ENCODE results near the gene ABCA13. TPM values are rescaled to one million over a fixed set of nuclear protein-coding genes. Genes with fewer than 3 reads are reported as not detected.
"Not testable (repeated sequence)": the region's sequence is repeated elsewhere in the genome, so short reads cannot be mapped to it uniquely, and the experiment has no call there.

ABCA13 gene
- polyA plus RNA-seq, 3 donors, result 0.19 to 0.38 TPM; not detected in 1

DNA sequence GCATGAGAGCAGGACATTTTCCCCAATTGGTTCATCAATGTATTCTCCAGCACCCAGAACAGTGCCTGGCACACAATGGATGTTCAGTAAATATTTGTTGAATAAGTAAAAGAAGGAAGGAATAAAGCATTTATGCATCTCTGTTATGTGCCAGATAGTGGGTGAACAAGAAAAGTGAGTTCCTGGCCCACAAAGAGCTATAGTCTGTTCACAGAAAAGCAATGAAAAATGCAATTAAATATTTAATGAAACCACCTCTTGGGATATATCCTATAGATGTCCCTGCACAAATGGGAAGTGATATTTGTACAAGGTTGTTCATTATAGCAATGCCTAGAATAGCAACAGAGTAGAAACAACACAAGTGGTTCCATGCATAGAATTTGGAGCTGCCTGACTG, 2.1 kb downstream of the ABCA13 start:
- no peak overlapping the region for H3K27ac ChIP-seq (ENCODE audit: low read depth, low read length)

DNA sequence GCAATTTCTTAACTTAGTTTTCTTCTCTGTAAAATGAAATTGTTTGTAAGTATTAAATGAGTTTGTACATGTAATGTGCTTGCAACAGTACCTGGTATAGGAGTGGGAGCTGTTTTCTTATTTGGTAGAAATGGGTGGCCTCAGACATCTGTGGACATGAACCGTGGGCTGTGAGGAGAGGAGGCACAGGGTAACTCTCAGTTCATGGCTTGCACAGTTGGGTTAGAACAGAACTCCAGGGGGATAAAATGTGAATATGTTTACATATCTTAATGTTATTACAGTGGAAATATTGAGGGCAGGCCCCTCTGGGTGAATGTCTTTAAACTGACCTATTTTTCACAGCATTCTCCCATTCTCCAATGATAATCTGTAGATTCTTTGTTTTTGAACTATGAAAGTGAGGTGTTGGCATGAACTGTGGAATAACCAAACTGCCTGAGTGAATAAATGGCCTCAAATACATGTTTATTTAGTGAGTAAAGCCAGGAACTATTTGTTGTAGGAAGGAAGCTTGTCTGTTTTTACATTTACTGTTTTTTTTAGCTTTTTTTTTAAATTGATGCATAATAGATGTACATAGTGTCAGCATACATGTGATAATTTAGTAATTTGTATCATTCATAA, 2.6 kb downstream of the ABCA13 start:
- no peak overlapping the region for H3K27ac ChIP-seq (ENCODE audit: low read depth, low read length)
- 67 to 92% (median 83%) methylated on average over 1 of the region's 1 CpG for WGBS, 3 donors

DNA sequence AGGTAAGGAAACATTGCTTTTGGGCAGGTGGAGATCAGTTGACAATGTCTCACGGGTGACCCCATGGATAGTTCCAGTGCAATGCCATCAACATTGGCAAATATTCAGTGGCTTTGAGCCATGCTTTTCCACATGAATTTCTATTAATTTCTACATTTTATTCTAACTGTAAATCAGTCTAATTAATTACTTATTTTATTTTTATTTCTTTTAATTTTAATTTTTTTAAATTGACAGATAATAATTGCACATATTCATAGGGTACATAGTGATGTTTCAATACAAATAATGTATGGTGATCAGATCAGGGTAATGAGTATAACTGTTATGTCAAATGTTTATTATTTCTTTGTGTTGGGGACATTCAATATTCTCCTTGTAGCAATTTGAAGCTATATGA, 3.8 kb downstream of the ABCA13 start:
- 75 to 87% (median 83%) methylated on average over 1 of the region's 1 CpG for WGBS, 3 donors
- H3K27ac ChIP-seq (ENCODE audit: low read depth, low read length), result no peak overlapping the region

DNA sequence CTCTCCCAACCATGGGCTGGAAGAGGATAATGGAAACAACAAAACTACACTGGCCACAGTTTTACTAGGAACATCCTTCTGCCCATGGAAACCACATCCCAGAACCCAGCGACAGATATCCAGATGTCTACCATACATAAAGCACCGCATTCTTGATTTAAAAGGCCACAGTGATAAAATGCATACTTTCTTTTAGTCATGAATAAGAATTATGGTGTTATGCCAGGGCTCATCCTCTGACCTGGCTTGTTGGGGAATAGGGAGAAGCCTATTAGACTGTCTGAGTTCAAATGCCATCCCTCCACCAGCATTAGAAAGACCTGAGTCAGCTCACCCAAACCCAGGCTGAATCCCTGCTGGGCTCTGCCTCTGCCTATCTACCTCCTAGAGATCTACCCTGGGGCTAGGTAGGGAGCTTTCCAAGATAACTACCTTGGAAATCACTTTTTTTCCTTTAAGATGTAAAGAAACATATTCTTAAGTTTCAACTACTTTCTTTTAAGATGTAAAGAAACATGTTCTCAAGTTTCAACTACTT, 5.2 kb downstream of the ABCA13 start:
- WGBS, 3 donors, result 86 to 95% (median 93%) methylated on average over 2 of the region's 2 CpGs
- H3K27ac ChIP-seq (ENCODE audit: low read depth, low read length), result no peak overlapping the region

DNA sequence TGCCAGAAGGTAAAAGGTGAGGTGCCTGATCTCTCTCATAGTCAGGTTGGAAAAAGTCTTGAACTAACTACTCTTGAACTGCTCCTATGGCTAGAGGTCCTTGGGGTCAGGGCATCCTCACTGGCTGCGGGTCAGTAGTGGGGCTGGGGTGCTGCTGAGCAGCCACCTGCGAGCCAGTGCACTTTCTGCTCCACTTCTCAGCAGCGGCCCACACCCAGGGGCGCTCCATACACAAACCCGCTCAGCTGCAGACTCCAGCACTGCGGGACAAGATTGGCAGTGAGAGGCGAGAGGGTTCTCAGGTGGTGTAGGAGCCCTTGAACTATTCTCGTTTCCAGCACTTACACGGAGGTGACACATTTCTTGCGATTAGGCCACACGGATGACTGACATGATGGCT, 6.0 kb downstream of the ABCA13 start:
- 83 to 95% (median 90%) methylated on average over 11 of the region's 11 CpGs for WGBS, 3 donors
- no peak overlapping the region for H3K27ac ChIP-seq (ENCODE audit: low read depth, low read length)

DNA sequence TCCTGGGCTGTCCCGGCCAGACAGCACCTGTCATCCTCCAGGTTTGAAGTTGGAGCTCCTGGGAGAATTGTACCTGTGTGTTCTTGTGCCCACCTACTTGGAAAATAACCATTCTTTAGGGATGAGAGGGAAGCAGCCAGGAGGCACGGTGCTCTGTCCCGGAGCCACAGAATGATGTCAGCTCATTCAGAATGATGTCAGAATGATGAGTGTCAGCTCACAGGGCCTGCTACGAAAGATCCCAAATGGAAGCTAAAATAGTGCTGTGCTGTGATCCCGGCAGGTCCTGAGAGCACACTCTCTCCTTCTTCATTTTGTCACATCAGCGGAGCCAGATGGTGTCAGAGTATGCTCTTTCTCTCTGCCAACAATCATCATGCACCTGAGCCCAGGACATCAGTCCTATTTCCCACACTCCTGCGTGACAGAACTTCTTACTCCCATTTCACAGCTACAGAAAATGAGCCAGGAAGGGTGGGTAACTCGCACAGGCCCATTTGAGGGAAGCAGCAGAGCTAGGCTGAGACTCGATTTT, 8.3 kb downstream of the ABCA13 start:
- H3K27ac ChIP-seq (ENCODE audit: low read depth, low read length), result no peak overlapping the region
- WGBS, 3 donors, result 78 to 83% (median 82%) methylated on average over 9 of the region's 9 CpGs

DNA sequence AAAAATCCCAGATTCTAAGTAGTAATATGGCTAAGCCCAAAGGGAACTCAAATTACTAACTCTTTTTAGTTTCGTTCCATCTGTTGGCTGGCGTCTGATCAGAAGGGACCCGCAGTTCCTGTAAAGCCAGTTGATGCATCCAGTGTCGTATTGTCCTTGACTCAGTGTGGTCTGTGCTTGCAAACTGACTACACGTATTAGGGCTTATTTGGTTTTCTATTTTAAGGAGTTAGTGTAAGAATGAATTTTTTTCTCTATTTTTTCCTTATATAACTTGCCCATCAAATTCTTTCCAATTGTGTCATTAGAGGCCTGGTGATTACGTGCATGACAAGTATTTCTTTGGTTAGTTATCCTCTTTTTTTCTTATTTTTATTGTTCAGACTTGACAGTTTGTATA, 9.7 kb downstream of the ABCA13 start:
- no peak overlapping the region for H3K27ac ChIP-seq (ENCODE audit: low read depth, low read length)
- 82 to 92% (median 84%) methylated on average over 6 of the region's 6 CpGs for WGBS, 3 donors

DNA sequence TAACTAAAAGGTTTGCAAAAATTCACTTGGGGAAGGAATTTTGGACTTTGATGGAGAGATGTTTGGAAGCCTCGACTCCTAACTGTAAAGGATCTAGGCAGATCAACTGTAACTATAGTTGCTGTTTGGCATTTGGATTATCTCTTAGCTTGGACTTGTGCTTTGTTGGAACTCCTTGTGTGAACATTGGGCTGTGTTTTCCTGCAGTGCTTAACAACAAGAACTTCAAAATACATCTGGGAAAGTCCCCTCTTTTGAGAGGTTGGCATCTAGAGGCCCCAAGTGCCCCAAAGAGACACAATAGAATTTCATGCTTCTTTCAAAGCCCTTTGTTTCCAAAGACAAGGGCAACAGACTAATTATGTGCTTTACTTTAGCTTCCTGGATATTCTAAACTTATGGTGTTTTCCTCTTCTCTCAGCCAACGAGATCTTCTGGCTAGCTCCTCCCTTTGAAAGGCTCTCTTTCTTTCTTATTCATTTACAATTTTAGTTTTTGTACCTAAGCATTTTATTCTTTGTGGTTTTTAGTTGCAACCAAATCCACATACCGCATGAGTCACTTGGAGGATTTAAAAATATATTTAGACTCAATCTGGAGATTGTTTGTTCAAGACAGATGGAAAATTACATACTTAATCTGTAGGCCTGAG, 11.6 kb downstream of the ABCA13 start:
- no peak overlapping the region for H3K27ac ChIP-seq (ENCODE audit: low read depth, low read length)
- 45 to 65% (median 54%) methylated on average over 3 of the region's 3 CpGs for WGBS, 3 donors

DNA sequence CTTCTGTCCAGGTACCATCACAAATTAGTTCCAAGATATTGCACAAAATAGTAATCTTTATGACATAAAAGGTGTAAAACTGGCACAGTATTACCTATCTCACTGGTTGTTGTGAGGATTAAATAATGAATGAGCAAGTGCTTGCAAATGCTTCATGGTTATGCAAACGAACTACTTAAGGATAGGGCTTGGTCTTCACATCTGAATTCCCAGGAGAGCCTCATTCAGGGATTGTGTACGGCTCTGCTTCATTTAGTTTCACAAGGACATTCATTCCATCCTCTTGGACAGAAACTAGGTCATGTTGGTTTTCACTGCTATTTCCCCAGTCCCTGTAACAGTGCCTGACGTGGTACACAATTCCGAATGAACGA, 12.1 kb downstream of the ABCA13 start:
- H3K27ac ChIP-seq (ENCODE audit: low read depth, low read length), result no peak overlapping the region
- WGBS, 3 donors, result 69 to 85% (median 75%) methylated on average over 5 of the region's 5 CpGs

DNA sequence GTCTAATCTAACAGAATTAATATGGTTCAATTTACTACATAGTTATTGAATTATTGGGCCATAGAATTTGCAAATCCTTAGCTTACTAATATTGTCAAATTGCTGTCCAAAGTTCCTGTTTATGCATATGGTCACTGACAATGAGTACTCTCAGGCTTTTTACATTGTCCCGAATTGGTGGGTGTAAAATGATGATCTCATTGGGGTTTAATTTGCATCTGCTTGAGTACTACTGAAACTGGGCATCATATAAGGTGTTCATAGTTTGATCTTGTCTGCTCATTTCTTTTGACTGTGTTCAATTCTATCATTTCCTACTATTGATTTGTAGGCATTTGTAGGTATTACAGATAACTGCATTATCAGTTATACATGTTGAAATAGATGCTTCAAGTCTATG, 12.7 kb downstream of the ABCA13 start:
- 60 to 68% (median 63%) methylated on average over 1 of the region's 1 CpG for WGBS, 3 donors
- no peak overlapping the region for H3K27ac ChIP-seq (ENCODE audit: low read depth, low read length)

DNA sequence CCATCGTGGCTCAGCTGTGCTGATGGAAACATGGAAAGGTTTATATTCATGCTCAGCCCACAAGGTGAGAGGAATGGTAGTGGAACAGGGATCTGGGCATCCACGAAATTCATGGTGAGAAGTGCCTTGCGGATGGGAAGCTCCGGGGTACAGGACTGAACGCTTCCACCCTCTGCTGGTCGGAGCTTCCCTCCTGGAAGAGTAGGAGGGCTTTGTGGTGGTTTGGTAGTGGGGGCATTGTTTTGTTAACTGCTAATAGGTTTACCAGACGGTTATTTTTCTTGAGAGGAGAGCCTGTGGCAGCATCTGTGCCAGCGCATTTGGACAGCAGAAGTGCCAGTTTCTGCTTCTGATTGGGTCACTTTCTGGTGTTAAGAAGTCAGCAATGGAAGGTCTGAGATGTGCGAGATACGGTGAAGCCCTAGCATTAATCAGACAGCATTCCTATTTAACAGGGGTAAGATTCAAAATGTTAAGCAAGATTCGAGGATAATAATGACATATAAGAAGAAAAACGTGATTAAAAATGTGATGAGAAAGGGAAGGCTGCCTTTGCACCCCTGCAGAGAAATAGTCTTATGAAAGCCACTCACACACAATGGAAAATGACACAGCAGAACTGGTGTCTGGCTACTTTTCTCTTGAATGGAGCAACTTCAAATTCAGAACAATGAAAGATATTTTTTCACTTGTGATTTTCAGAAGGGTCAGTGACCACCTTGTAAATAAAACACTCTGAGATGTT, 17.7 kb downstream of the ABCA13 start:
- no peak overlapping the region for H3K27ac ChIP-seq (ENCODE audit: low read depth, low read length)
- WGBS, 3 donors, result 70 to 86% (median 82%) methylated on average over 12 of the region's 12 CpGs

DNA sequence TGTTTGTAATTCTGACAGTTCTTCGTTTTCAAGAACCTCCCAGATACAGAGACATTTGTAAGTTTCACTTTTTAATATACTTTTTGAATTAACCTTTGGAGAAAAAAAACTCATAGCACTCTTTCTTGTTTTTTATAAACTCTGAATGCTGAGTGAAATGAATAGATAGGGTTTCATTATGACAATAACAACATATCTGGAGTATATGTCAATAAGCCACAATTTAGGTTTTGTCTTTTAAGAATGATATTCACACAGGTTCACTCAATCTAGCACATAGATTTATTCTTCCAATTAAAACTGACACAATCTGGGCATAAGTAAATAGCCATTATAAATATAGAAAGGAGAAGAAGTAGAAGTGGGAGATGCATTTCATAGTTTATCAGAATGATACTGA, 21.7 kb downstream of the ABCA13 start:
- WGBS, 3 donors, result 78 to 92% (median 85%) methylated on average over 1 of the region's 1 CpG

DNA sequence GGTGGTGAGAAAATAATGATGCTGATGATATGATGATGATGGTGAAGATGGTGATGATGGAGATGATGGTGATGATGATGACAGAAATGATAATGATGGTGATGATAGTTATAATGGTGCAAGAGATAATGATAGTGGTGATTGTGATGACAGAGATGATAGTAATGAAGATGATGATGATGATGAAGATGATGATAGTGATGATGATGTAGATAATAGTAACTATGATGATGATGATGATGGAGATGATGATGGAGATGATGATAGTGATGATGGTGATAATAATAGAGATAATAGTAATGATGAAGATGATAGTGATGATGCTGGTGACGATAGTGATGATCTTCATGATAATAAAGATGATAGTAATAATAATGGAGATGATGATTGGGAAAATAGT, 22.2 kb downstream of the ABCA13 start:
- no peak overlapping the region for H3K27ac ChIP-seq (ENCODE audit: low read depth, low read length)
- WGBS, 3 donors, result 0 to 4% (median 0%) methylated on average over 1 of the region's 1 CpG

More for the DNA sequence above, 21.7 kb downstream of the ABCA13 start:
- no peak overlapping the region for H3K27ac ChIP-seq (ENCODE audit: low read depth, low read length)

DNA sequence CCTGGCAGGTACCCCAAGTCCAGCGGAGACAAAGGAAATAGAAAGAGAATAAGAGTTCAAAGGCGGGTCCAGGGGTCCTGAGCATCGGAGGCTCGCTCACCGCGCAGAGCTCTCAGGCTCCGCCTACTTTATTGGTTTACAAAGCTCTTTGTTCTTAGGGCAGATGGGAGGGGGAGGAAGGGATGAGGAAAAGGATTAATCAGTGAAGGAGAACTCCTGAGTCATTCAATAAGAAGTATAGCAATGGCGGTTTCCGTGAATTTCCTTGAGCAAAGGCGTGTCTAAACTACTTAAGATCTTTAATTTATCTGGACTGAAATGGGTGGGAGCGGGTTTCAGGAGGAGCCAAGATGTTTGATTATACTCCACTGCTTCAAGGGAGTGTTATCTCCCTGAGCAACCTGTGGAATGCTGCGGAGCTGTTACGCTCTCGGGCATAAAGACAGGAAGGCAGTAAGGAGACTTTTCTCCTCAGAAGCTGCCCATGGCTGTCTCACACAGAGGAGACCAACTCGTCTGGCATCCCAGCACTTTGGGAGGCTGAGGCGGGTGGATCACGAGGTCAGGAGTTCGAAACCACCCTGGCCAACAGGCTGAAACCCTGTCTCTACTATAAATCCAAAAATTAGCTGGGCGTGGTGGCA, 29.8 kb downstream of the ABCA13 start:
- WGBS, 3 donors, result 49 to 78% (median 77%) methylated on average over 19 of the region's 19 CpGs
- H3K27ac ChIP-seq (ENCODE audit: low read depth, low read length), result not testable (repeated sequence)

DNA sequence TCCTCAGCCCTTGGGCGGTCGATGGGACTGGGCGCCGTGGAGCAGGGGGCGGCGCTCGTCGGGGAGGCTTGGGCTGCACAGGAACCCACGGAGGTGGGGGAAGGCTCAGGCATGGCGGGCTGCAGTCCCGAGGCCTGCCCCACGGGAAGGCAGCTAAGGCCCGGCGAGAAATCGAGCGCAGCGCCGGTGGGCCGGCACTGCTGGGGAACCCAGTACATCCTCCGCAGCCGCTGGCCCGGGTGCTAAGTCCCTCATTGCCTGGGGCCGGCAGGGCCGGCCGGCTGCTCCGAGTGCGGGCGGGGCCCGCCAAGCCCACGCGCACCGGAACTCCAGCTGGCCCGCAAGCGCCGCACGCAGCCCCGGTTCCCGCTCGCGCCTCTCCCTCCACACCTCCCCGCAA, 31.7 kb downstream of the ABCA13 start:
- 91 to 96% (median 93%) methylated on average over 38 to 40 of the region's 41 CpGs for WGBS, 3 donors

DNA sequence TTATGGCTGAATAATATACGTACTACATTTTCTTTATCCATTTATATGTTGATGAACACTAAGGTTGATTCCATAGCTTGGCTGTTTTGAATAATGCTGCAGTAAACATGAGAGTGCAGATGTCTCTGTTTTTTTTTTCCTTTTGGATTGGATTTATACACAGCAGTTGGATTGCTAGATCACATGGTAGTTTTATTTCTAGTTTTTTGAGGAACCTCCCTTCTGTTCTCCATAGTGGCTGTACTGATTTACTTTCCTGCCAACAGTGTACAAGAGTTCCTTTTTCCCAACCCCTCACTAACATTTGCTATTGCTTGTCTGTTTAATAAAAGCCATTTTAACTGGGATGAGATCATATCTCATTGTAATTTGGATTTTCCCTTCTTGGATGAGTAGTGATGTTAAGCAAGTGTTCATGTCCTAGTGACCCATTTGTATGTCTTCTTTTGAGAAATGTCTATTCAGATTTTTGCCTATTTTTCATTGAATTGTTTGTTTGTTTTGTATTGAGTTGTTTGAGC, 36.0 kb downstream of the ABCA13 start:
- WGBS, 3 donors, result 70 to 87% (median 74%) methylated on average over 1 of the region's 1 CpG
- H3K27ac ChIP-seq (ENCODE audit: low read depth, low read length), result no peak overlapping the region

More for the DNA sequence above, 31.7 kb downstream of the ABCA13 start:
- H3K27ac ChIP-seq (ENCODE audit: low read depth, low read length), result not testable (repeated sequence)

DNA sequence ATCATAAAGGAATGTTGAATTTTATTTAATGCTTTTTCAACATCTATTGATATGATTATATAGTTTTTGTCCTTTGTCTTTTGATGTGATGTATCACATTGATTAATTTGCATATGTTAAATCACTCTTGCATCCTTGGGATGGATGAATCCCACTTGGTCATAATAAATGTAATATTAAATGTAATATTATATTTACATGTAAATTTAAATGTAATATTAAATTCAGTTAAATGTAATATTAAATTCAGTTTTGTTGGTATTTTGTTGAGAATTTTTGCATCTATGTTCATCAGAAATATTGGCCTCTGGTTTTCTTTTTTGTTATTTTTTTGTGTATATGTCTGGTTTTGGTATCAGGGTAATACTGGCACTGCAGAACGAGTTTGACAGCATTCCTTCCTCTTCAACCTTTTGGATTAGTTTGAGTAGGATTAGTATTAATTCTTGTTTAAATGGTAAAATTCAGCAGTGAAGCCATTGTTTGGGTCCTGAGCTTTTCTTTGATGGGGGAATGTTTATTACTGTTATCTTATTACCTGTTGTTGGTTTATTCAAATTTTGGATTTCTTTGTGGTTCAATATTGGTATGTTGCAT, 37.8 kb downstream of the ABCA13 start:
- whole genome bisulfite sequencing, 3 donors, result 45 to 89% (median 86%) methylated on average over 1 of the region's 1 CpG
- H3K27ac ChIP-seq (ENCODE audit: low read depth, low read length), result no peak overlapping the region

DNA sequence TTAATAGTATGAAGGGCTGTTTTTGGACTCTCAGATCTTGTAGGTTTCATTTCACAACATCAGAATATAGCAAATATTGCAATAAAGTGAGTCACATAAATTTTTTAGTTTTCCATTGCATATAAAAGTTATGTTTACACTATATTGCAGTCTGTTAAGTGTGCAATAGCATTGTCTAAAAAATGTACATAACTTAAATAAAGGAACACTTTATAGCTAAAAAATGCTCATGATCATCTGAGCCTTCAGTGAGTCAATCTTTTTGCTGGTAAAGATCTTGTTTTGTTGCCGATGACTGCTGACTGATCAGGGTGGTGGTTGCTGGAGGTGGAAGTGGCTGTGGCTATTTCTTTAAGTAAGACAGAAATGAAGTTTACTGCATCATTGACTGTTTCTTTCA, 42.0 kb downstream of the ABCA13 start:
- no peak overlapping the region for H3K27ac ChIP-seq (ENCODE audit: low read depth, low read length)
- WGBS, 3 donors, result 81 to 97% (median 88%) methylated on average over 1 of the region's 1 CpG

Data from adipose tissue (tissue), 3 donors.